Trophoblast cell (in vitro differentiated cells and primary cell): ENCODE data around the gene CAMK4.

Source experiments
- DNase-seq, 2 donors: peaks; one replicate each; pipeline ENCODE4 v3.0.0-alpha.2; 2016
- H2AFZ ChIP-seq: 2 replicates; pipeline ENCODE4 v1.6.1; 2013; ENCODE audit warnings: low read length, moderate library complexity, mild to moderate bottlenecking; ENCODE audit not compliant: insufficient read depth, poor library complexity
- H2AK5ac ChIP-seq: 2 replicates; pipeline ENCODE4 v1.6.1; 2013; ENCODE audit warnings: mild to moderate bottlenecking, low read length
- H2BK120ac ChIP-seq: 2 replicates; pipeline ENCODE4 v1.6.1; 2013; ENCODE audit warnings: low read length, mild to moderate bottlenecking, moderate library complexity; ENCODE audit not compliant: insufficient read depth, poor library complexity
- H2BK12ac ChIP-seq: 2 replicates; pipeline ENCODE4 v1.6.1; 2013; ENCODE audit warnings: mild to moderate bottlenecking, low read length, moderate library complexity
- H2BK5ac ChIP-seq: 2 replicates; pipeline ENCODE4 v1.6.1; 2013; ENCODE audit warnings: low read length, low read depth, moderate library complexity, mild to moderate bottlenecking; ENCODE audit not compliant: poor library complexity
- H3K14ac ChIP-seq: 2 replicates; pipeline ENCODE4 v1.6.1; 2013; ENCODE audit warnings: mild to moderate bottlenecking, low read length
- H3K18ac ChIP-seq: 2 replicates; pipeline ENCODE4 v1.6.1; 2013; ENCODE audit warnings: mild to moderate bottlenecking, low read length
- H3K23ac ChIP-seq: 2 replicates; pipeline ENCODE4 v1.6.1; 2013; ENCODE audit warnings: low read length
- H3K27ac ChIP-seq: 2 replicates; pipeline ENCODE4 v1.5.1; 2013; ENCODE audit warnings: low read depth, mild to moderate bottlenecking, inconsistent platforms, low read length, moderate library complexity
- H3K27me3 ChIP-seq: 2 replicates; pipeline ENCODE4 v1.6.1; 2013; ENCODE audit warnings: inconsistent platforms, mild to moderate bottlenecking, low read length, moderate library complexity; ENCODE audit not compliant: insufficient read depth
- H3K36me3 ChIP-seq, 2 experiments: 1 replicate in 1 of 2; 2 replicates in 1 of 2; pipeline ENCODE4 v1.6.1; 2013; ENCODE audit warnings: low read length in 2 of 2, mild to moderate bottlenecking in 2 of 2, moderate library complexity in 1 of 2; ENCODE audit not compliant: insufficient read depth in 2 of 2, control insufficient read depth in 1 of 2
- H3K4ac ChIP-seq: 2 replicates; pipeline ENCODE4 v1.6.1; 2013; ENCODE audit warnings: low read depth, mild to moderate bottlenecking, low read length, moderate library complexity
- H3K4me1 ChIP-seq, 2 experiments: 1 replicate in 1 of 2; 2 replicates in 1 of 2; pipeline ENCODE4 v1.6.1; 2013; ENCODE audit warnings: low read length in 2 of 2, mild to moderate bottlenecking in 2 of 2, moderate library complexity in 1 of 2; ENCODE audit not compliant: insufficient read depth in 2 of 2, control insufficient read depth in 1 of 2
- H3K4me2 ChIP-seq: 2 replicates; pipeline ENCODE4 v1.6.1; 2013; ENCODE audit warnings: inconsistent platforms, mild to moderate bottlenecking, low read length, moderate library complexity
- H3K4me3 ChIP-seq: 2 replicates; pipeline ENCODE4 v1.5.1; 2013; ENCODE audit warnings: mild to moderate bottlenecking, low read depth, low read length, inconsistent platforms
- H3K79me1 ChIP-seq: one replicate; pipeline ENCODE4 v1.6.1; 2013; ENCODE audit warnings: low read length
- H3K79me2 ChIP-seq: 2 replicates; pipeline ENCODE4 v1.6.1; 2013; ENCODE audit warnings: low read length, mild to moderate bottlenecking; ENCODE audit not compliant: control insufficient read depth, insufficient read depth, poor library complexity
- H3K9ac ChIP-seq: 2 replicates; pipeline ENCODE4 v1.6.1; 2013; ENCODE audit warnings: mild to moderate bottlenecking, low read length
- H3K9me3 ChIP-seq: 2 replicates; pipeline ENCODE4 v1.6.1; 2013; ENCODE audit warnings: low read depth, mild to moderate bottlenecking, control low read depth, inconsistent platforms, low read length; ENCODE audit not compliant: insufficient read depth
- H4K12ac ChIP-seq: 2 replicates; pipeline ENCODE4 v1.6.1; 2013; ENCODE audit warnings: low read depth, mild to moderate bottlenecking, low read length, moderate library complexity
- H4K8ac ChIP-seq: 2 replicates; pipeline ENCODE4 v1.6.1; 2013; ENCODE audit warnings: low read depth, mild to moderate bottlenecking, low read length, moderate library complexity
- H4K91ac ChIP-seq: one replicate; pipeline ENCODE4 v1.6.1; 2013; ENCODE audit warnings: low read depth, mild to moderate bottlenecking, low read length, moderate library complexity
- WGBS: extraction: QIAGEN DNeasy Blood & Tissue Kit; methylation state at CpG from one replicate; pipeline ENCODE4 v1.1.7; 2013; ENCODE audit warnings: missing lambda C conversion rate; ENCODE audit not compliant: insufficient read length, insufficient coverage; ENCODE audit errors: extremely low coverage; 5-methylcytosine and 5-hydroxymethylcytosine counted together

CAMK4 gene

GRCh38 chr5:111226556-111226955 lies 2.4 kb downstream of the CAMK4 start:
- H2BK120ac ChIP-seq = no peak overlapping the region
- no peak overlapping the region for H3K4ac ChIP-seq
- DNase-seq = no peak
- no peak overlapping the region for H3K4me3 ChIP-seq
- WGBS = no CpG with 5 or more reads among the region's 6 CpGs
- H3K14ac ChIP-seq = no peak overlapping the region
- peaks cover 2% of the 10 kb centered on the region for H3K9me3 ChIP-seq
- no peak overlapping the region for H2BK5ac ChIP-seq
- H3K27ac ChIP-seq = no peak overlapping the region
- no peak overlapping the region for H3K9ac ChIP-seq
- no peak overlapping the region for H3K18ac ChIP-seq
- H3K4me2 ChIP-seq = no peak overlapping the region
- H3K4me1 ChIP-seq = peaks cover 5 to 10% of the 10 kb centered on the region in 2 experiments
- H2BK12ac ChIP-seq = no peak overlapping the region
- H2AFZ ChIP-seq = no peak overlapping the region
- no peaks in the 10 kb centered on the region for H3K79me1 ChIP-seq
- H4K8ac ChIP-seq = no peak overlapping the region
- no peaks in the 10 kb centered on the region for H3K79me2 ChIP-seq
- no peak overlapping the region for H4K91ac ChIP-seq
- peaks cover 9% of the 10 kb centered on the region for H3K27me3 ChIP-seq
- no peak overlapping the region for H3K23ac ChIP-seq
- H4K12ac ChIP-seq = no peak overlapping the region
- H3K36me3 ChIP-seq = no peaks in the 10 kb centered on the region
- no peak overlapping the region for H2AK5ac ChIP-seq

DNA sequence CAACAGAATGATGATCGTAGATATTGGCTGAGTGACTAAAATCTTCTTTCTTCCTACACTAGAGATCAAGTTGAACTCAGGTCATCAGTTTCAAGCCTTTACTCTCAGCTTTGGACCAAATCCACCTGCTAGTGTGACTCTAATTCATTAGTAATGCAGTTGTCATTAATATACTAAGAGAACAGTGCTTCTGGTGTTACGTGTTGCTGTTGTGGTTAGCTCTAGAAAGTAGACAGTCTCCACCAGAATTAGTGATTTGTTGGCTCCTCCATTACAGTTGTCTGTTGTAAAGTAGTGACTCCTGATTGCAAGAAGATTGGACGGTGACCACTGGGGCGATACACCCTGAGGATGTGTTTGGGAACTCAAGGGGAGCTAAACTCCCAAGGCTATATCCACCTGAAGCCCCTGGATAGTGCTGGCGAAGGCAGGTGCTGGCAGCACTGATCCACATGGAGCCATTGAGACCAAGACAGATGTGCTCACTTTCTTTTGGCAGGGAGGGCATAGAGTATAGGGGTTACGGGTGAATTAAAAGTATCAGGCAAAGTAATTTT lies 3.1 kb downstream of the CAMK4 start:
- Histone ChIP-seq H3K4me2 (no peak overlapping the region), H2BK120ac (no peak overlapping the region), H3K18ac (no peak overlapping the region), H4K8ac (no peak overlapping the region), H4K12ac (no peak overlapping the region), H3K79me1 (no peaks in the 10 kb centered on the region), H3K27ac (no peak overlapping the region), H2AFZ (no peak overlapping the region), H3K4me3 (no peak overlapping the region), H2AK5ac (no peak overlapping the region), H3K36me3 (no peaks in the 10 kb centered on the region), H3K9ac (no peak overlapping the region), H3K4ac (no peak overlapping the region), H2BK5ac (no peak overlapping the region), H3K4me1 (peaks cover 5 to 10% of the 10 kb centered on the region in 2 experiments), H3K14ac (no peak overlapping the region), H2BK12ac (no peak overlapping the region), H3K9me3 (peaks cover 2% of the 10 kb centered on the region), H3K79me2 (no peaks in the 10 kb centered on the region), H3K23ac (no peak overlapping the region), H4K91ac (no peak overlapping the region), H3K27me3 (peaks cover 9% of the 10 kb centered on the region)
- no CpG with 5 or more reads among the region's 6 CpGs for WGBS
- DNase-seq = no peak

DNA sequence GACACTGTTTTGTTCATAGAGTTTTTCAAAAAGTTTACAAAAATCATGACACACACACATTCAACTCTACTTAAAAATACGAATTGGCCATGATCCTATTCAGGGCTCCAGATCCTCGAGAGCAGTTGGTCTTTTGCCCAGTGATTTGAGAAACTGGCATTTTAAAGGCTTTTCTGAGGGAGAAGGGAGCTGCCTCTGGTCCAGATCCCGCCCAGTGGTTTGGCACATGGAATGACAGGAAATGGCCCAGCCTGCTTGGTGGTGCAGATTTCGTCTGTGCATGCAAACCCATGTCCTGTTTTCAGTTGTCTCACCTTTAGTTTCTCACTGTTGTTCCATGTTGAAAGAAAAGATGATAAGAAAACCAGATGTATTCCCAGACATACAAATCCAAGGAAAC lies 3.6 kb downstream of the CAMK4 start:
- no peak overlapping the region for H3K23ac ChIP-seq

DNA sequence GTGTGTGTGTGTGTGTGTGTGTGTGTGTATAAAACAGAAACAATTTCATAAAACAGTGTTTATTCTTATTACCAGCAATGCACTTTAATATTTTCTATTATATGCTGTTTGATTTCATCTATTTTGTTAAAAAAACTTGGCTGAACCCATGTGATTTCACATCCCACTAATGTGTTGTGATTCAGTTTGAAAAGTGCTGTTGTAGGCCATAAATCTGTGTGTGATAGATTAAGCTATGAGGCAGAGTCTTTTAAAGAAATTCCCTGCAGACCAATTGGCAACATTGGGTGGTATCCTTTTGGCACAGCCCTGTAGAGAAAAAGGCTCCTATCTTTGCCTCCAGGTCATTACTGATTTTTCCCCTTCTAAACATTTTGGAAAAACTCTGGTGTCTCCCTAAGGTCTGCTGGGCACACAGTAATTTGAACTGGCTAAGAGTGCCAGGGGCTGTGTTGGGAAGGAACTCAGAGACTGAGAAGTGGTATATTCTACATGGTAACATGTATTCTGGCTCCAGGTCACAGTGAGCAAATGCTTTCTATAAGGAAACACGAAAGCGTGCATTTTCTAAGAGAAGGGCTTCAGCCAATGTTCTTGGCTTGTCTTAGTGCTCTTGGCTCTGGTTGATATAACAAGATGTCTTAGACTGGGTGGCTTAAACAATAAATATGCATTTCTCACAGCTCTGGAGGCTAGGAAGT lies 4.5 kb downstream of the CAMK4 start:
- H2BK12ac ChIP-seq = no peak overlapping the region
- no peak overlapping the region for H2BK5ac ChIP-seq
- peaks cover 9% of the 10 kb centered on the region for H3K27me3 ChIP-seq
- H4K91ac ChIP-seq = no peak overlapping the region
- no peak overlapping the region for H4K12ac ChIP-seq
- no peak overlapping the region for H4K8ac ChIP-seq
- H3K23ac ChIP-seq = no peak overlapping the region
- no peak overlapping the region for H3K14ac ChIP-seq
- H3K9me3 ChIP-seq = peaks cover 2% of the 10 kb centered on the region
- H3K4ac ChIP-seq = no peak overlapping the region
- H2AK5ac ChIP-seq = no peak overlapping the region
- no peak overlapping the region for H3K18ac ChIP-seq
- no peaks in the 10 kb centered on the region for H3K79me2 ChIP-seq
- H3K36me3 ChIP-seq = no peaks in the 10 kb centered on the region
- WGBS = no CpG with 5 or more reads among the region's 2 CpGs
- no peak overlapping the region for H3K4me3 ChIP-seq
- no peak overlapping the region for H3K4me2 ChIP-seq
- H3K4me1 ChIP-seq = peaks cover 3 to 7% of the 10 kb centered on the region in 2 experiments
- H3K79me1 ChIP-seq = no peaks in the 10 kb centered on the region
- H2AFZ ChIP-seq = no peak overlapping the region
- no peak overlapping the region for H3K27ac ChIP-seq
- no peak overlapping the region for H2BK120ac ChIP-seq
- H3K9ac ChIP-seq = no peak overlapping the region
- no peak for DNase-seq

More for the DNA sequence above, 3.6 kb downstream of the CAMK4 start:
- Histone ChIP-seq H3K36me3 (no peaks in the 10 kb centered on the region), H4K12ac (no peak overlapping the region), H4K91ac (no peak overlapping the region), H3K4me1 (peaks cover 5 to 10% of the 10 kb centered on the region in 2 experiments), H3K4ac (no peak overlapping the region), H2BK5ac (no peak overlapping the region), H3K4me3 (no peak overlapping the region), H2AFZ (no peak overlapping the region), H3K27ac (no peak overlapping the region), H3K79me1 (no peaks in the 10 kb centered on the region), H3K27me3 (peaks cover 9% of the 10 kb centered on the region), H3K79me2 (no peaks in the 10 kb centered on the region), H3K4me2 (peak overlapping the region; percentile 20), H2BK12ac (no peak overlapping the region), H3K18ac (no peak overlapping the region), H3K9me3 (peaks cover 2% of the 10 kb centered on the region), H4K8ac (no peak overlapping the region), H3K14ac (no peak overlapping the region), H3K9ac (no peak overlapping the region), H2BK120ac (no peak overlapping the region), H2AK5ac (no peak overlapping the region)
- DNase-seq = no peak
- no CpG with 5 or more reads among the region's 4 CpGs for WGBS
